Type B pancreatic cell (in vitro differentiated cells): Measurements from ENCODE around the gene SRSF11. TPM values are rescaled to one million over a fixed set of nuclear protein-coding genes. Genes with fewer than 3 reads are reported as not detected.

Source experiments
- DNase-seq: peaks from one replicate; pipeline ENCODE4 v3.0.0; 2021; ENCODE audit warnings: mixed read lengths; ENCODE audit not compliant: unreplicated experiment; ENCODE audit errors: extremely low spot score
- H3K27ac Mint-ChIP-seq: 2 replicates; pipeline ENCODE4 v1.8.0; 2021; ENCODE audit warnings: mild to moderate bottlenecking, mixed read lengths
- H3K27me3 Mint-ChIP-seq: 2 replicates; pipeline ENCODE4 v1.8.0; 2021; ENCODE audit warnings: mixed read lengths
- H3K36me3 Mint-ChIP-seq: 2 replicates; pipeline ENCODE4 v1.8.0; 2021; ENCODE audit warnings: mixed read lengths
- H3K4me1 Mint-ChIP-seq: one replicate; pipeline ENCODE4 v1.8.0; 2021; ENCODE audit warnings: mixed read lengths; ENCODE audit not compliant: unreplicated experiment
- H3K4me3 Mint-ChIP-seq: 2 replicates; pipeline ENCODE4 v1.8.0; 2021; ENCODE audit warnings: mild to moderate bottlenecking, mixed read lengths
- H3K9me3 Mint-ChIP-seq: 2 replicates; pipeline ENCODE4 v1.8.0; 2021; ENCODE audit warnings: mixed read lengths
- CTCF ChIP-seq: fragments of 200-600 bp; sonication (generic); conservative IDR thresholded peaks from 2 replicates; pipeline ENCODE4 v1.5.0; 2021; ENCODE audit warnings: antibody characterized with exemption, mild to moderate bottlenecking
- total RNA-seq: library from RNA; stranded (reverse); gene quantifications from 2 replicates; pipeline ENCODE4 v1.2.1, GENCODE V29; 2021; ENCODE audit warnings: low replicate concordance

SRSF11 gene
- total RNA-seq, 1 donor from 2014 or later, result 217 TPM

- H3K27ac Mint-ChIP-seq, result no peak overlapping the region
- H3K4me1 Mint-ChIP-seq, result peaks cover 5% of the 10 kb centered on the region
- no peak for DNase-seq
- H3K36me3 Mint-ChIP-seq, result peaks cover 3% of the 10 kb centered on the region
- H3K4me3 Mint-ChIP-seq, result no peak overlapping the region
- H3K9me3 Mint-ChIP-seq, result no peaks in the 10 kb centered on the region
- no peak for TF ChIP-seq CTCF
- no peaks in the 10 kb centered on the region for H3K27me3 Mint-ChIP-seq
These were observed 10.4 kb upstream of the SRSF11 start for GRCh38 chr1:70210820-70211219.

DNA sequence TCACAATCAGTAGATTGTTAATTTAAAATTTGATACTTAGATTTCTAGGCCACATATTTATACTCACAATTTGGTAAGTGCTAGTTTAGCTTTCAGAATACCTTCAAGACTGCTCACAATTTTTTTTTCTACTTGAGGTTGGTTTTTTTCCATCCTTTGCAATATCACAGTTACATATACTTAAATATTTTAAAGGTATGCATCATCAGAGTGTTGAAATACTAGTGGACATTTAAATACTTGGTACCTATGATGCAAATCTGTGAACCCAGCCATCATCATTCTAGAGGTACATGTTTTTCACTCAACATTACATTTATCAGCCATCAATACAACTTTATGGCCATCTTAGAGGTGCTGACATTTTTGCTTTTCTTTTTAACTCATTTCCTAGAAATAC lies 9.6 kb upstream of the SRSF11 start:
- peaks cover 3% of the 10 kb centered on the region for H3K36me3 Mint-ChIP-seq
- H3K4me1 Mint-ChIP-seq, result peaks cover 5% of the 10 kb centered on the region
- no peak for DNase-seq
- no peak overlapping the region for H3K4me3 Mint-ChIP-seq
- TF ChIP-seq CTCF, result no peak
- no peaks in the 10 kb centered on the region for H3K9me3 Mint-ChIP-seq
- no peak overlapping the region for H3K27ac Mint-ChIP-seq
- H3K27me3 Mint-ChIP-seq, result no peaks in the 10 kb centered on the region

DNA sequence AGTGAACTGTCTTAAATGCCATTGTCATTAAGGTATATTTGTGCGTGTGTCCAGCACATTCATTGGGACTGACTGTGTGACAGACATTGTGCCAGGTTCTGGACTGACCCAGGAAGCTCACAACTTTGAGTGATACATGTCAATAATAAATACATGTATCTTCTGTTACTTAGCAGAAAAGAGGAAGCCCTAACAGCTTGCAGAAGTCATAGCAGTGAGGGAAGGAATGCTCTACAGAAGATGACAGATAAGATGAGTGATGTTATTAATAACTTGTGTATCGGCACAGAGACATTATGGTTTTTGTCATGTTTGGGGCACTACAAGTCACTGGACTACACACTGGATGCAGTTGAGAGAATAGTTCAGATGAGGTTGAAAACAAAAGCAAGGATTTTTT lies 1.2 kb upstream of the SRSF11 start:
- DNase-seq, result no peak
- Mint-ChIP-seq H3K9me3 (no peaks in the 10 kb centered on the region), H3K27me3 (no peaks in the 10 kb centered on the region), H3K36me3 (peaks cover 19% of the 10 kb centered on the region), H3K4me3 (peak overlapping the region; percentile 78), H3K27ac (peak overlapping the region; percentile 93), H3K4me1 (peaks cover 22% of the 10 kb centered on the region)
- no peak for TF ChIP-seq CTCF

- peaks cover 16% of the 10 kb centered on the region for H3K36me3 Mint-ChIP-seq
- no peak for DNase-seq
- H3K4me1 Mint-ChIP-seq, result peaks cover 22% of the 10 kb centered on the region
- H3K27me3 Mint-ChIP-seq, result no peaks in the 10 kb centered on the region
- H3K4me3 Mint-ChIP-seq, result peak overlapping the region; percentile 87
- peak overlapping the region; percentile 93 for H3K27ac Mint-ChIP-seq
- no peak for TF ChIP-seq CTCF
- no peaks in the 10 kb centered on the region for H3K9me3 Mint-ChIP-seq
These were observed 503 bp upstream of the SRSF11 start for GRCh38 chr1:70220517-70221237.

GRCh38 chr1:70222716-70223235 lies 1.6 kb downstream of the SRSF11 start:
- Mint-ChIP-seq H3K9me3 (no peaks in the 10 kb centered on the region), H3K4me3 (peak overlapping the region; percentile 87), H3K27ac (peak overlapping the region; percentile 93), H3K4me1 (peaks cover 30% of the 10 kb centered on the region), H3K36me3 (peaks cover 13% of the 10 kb centered on the region), H3K27me3 (no peaks in the 10 kb centered on the region)
- DNase-seq, result no peak
- TF ChIP-seq CTCF, result no peak
